Measurements from ENCODE around the gene RNF17.

DNA sequence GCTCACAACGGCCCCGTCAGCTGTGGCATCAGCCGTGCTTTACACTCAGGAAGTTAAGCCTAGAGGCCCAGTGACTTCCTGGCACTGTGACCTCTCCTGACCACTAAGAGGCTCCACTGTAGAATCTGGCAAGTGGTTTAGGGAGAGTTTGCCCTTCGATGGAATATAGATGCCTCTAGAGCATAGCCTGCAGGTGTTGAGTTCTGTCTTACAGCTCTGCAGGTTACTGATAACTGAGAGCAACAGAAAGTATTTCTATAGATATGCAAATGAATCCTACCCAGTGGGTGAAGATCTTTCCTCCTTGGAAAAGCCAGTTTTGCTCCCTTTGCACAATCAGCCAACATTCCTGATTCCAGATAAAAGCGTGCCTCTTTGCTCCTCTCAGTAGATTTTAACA lies 48.0 kb upstream of the RNF17 start:
- TF ChIP-seq USF2 (IDR thresholded peaks at IDR 0.05; ENCODE audit: borderline replicate concordance, low read depth, low read length) (no peak), RFX5 (IDR thresholded peaks at IDR 0.05; ENCODE audit: low read length) (no peak), TAF1 (IDR thresholded peaks at IDR 0.05; ENCODE audit: borderline replicate concordance, low read depth, low read length) (no peak), SMC3 (IDR thresholded peaks at IDR 0.05; ENCODE audit: low read depth, low read length) (no peak), TCF12 (IDR thresholded peaks at IDR 0.05) (no peak), IRF3 (IDR thresholded peaks at IDR 0.05; ENCODE audit: low read depth, low read length) (no peak), MXI1 (IDR thresholded peaks at IDR 0.05; ENCODE audit: low read depth, low read length) (no peak), POLR2AphosphoS5 (IDR thresholded peaks at IDR 0.05; ENCODE audit: low read depth, low read length) (no peak), REST (IDR thresholded peaks at IDR 0.05; ENCODE audit: low read depth, low read length) (no peak), NRF1 (IDR thresholded peaks at IDR 0.05; ENCODE audit: low read depth, low read length) (no peak), GABPA (IDR thresholded peaks at IDR 0.05; ENCODE audit: low read depth) (no peak)
- TF ChIP-seq, protein P1, sequence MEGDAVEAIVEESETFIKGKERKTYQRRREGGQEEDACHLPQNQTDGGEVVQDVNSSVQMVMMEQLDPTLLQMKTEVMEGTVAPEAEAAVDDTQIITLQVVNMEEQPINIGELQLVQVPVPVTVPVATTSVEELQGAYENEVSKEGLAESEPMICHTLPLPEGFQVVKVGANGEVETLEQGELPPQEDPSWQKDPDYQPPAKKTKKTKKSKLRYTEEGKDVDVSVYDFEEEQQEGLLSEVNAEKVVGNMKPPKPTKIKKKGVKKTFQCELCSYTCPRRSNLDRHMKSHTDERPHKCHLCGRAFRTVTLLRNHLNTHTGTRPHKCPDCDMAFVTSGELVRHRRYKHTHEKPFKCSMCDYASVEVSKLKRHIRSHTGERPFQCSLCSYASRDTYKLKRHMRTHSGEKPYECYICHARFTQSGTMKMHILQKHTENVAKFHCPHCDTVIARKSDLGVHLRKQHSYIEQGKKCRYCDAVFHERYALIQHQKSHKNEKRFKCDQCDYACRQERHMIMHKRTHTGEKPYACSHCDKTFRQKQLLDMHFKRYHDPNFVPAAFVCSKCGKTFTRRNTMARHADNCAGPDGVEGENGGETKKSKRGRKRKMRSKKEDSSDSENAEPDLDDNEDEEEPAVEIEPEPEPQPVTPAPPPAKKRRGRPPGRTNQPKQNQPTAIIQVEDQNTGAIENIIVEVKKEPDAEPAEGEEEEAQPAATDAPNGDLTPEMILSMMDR (IDR thresholded peaks at IDR 0.05), result no peak

Data from SK-N-SH (cell line).